K562 (cell line): ENCODE results near the gene B3GNT9. TPM values are rescaled to one million over a fixed set of nuclear protein-coding genes. Genes with fewer than 3 reads are reported as not detected.
A peak's percentile ranks its signal among the peaks of the same experiment; 100 is the strongest.

Source experiments
- ATAC-seq: fragments of 200-7000 bp; cut with Tn5 transposase; 3 replicates; pipeline ENCODE4 v1.9.1; 2020; ENCODE audit warnings: moderate library complexity
- BruUV-seq: library from RNA; stranded (reverse); fragments of 400-500 nt; replicated peaks from 2 replicates; lab custom pipeline; 2021; lab: Mats Ljungman, UMichigan
- CTCF ChIA-PET: fragments of 300-600 bp; formaldehyde crosslinking; extraction: SDS; loops from one replicate; lab custom pipeline; 2021; ENCODE audit warnings: low intra/inter-chr PET ratio; lab: Yijun Ruan, JAX
- POLR2A ChIA-PET: fragments of 300-600, 350-650 bp; sonication (Branson Sonifier 250); formaldehyde crosslinking; extraction: SDS; loops from one replicate; lab custom pipeline; 2021; ENCODE audit warnings: antibody characterized with exemption, inconsistent platforms; lab: Yijun Ruan, JAX
- DNase-seq, 4 experiments: peaks; one replicate each; pipeline versions ENCODE4 v3.0.0 to v3.0.0-alpha.2; 2011 to 2018; ENCODE audit warnings: low spot score in 3 of 4, mixed read lengths in 3 of 4; ENCODE audit errors: extremely low read depth in 1 of 4
- FAIRE-seq: peaks from 2 replicates; lab custom pipeline; 2011; peaks lifted over from hg19 to GRCh38; lab: Jason Lieb, UNC
- H2AFZ ChIP-seq: 2 replicates; pipeline ENCODE4 v1.6.0; 2011; ENCODE audit warnings: low read depth, low read length, control low read depth, inconsistent platforms
- H3K27ac ChIP-seq: fragments of 200-600 bp; 3 replicates; pipeline ENCODE4 v1.8.0; 2011; ENCODE audit warnings: low read depth, mild to moderate bottlenecking, control low read depth, inconsistent platforms, low read length, moderate library complexity, mixed read lengths; ENCODE audit errors: extremely low read depth
- H3K27me3 ChIP-seq, 2 experiments: fragments of 300-600 bp in 1 of 2; 2 replicates in 1 of 2; 3 replicates in 1 of 2; pipeline versions ENCODE4 v1.6.0 to v1.8.0; 2011; ENCODE audit warnings: inconsistent platforms in 2 of 2, low read length in 2 of 2, mild to moderate bottlenecking in 1 of 2, mixed read lengths in 1 of 2, moderate library complexity in 1 of 2; ENCODE audit not compliant: control insufficient read depth in 2 of 2, insufficient read depth in 2 of 2
- H3K36me3 ChIP-seq: fragments of 300-600 bp; 3 replicates; pipeline ENCODE4 v1.8.0; 2011; ENCODE audit warnings: mild to moderate bottlenecking, low read length, inconsistent platforms; ENCODE audit not compliant: control insufficient read depth, insufficient read depth
- H3K4me1 ChIP-seq, 2 experiments: fragments of 200-600 bp in 1 of 2; replicated peaks in 1 of 2; 2 replicates in 1 of 2; 3 replicates in 1 of 2; pipeline versions ENCODE4 v1.5.1 to v1.8.0; 2011; ENCODE audit warnings: inconsistent platforms in 2 of 2, low read length in 2 of 2, mild to moderate bottlenecking in 1 of 2, mixed read lengths in 1 of 2, moderate library complexity in 1 of 2; ENCODE audit not compliant: control insufficient read depth in 2 of 2, insufficient read depth in 2 of 2
- H3K4me2 ChIP-seq: 2 replicates; pipeline ENCODE4 v1.6.1; 2011; ENCODE audit warnings: low read length, control low read depth, inconsistent platforms, mixed read lengths; ENCODE audit not compliant: insufficient read depth
- H3K4me3 ChIP-seq: fragments of 200-600 bp; sonication (generic), shearing (Covaris generic); 2 replicates; pipeline ENCODE4 v1.5.1; 2016; ENCODE audit warnings: control low read depth, inconsistent platforms
- H3K79me2 ChIP-seq: fragments of 200-600 bp; 3 replicates; pipeline ENCODE4 v1.8.0; 2011; ENCODE audit warnings: low read length, inconsistent platforms; ENCODE audit not compliant: control insufficient read depth, insufficient read depth
- H3K9ac ChIP-seq, 2 experiments: 2 replicates each; pipeline versions ENCODE4 v1.6.0 to v1.6.1; 2011; ENCODE audit warnings: low read depth in 2 of 2, low read length in 2 of 2, control low read depth in 1 of 2, inconsistent platforms in 1 of 2, mild to moderate bottlenecking in 1 of 2, mixed read lengths in 1 of 2; ENCODE audit not compliant: insufficient read depth in 1 of 2
- H3K9me1 ChIP-seq: one replicate; pipeline ENCODE4 v1.6.0; 2011; ENCODE audit warnings: inconsistent platforms, mild to moderate bottlenecking, low read length, moderate library complexity; ENCODE audit not compliant: control insufficient read depth, insufficient read depth
- H3K9me3 ChIP-seq: replicated peaks from 2 replicates; pipeline ENCODE4 v1.5.1; 2011; ENCODE audit warnings: low read depth, low read length, inconsistent platforms; ENCODE audit not compliant: control insufficient read depth, insufficient read depth
- H4K20me1 ChIP-seq: replicated peaks from 2 replicates; pipeline ENCODE4 v1.6.1; 2011; ENCODE audit warnings: low read length, inconsistent platforms, mixed read lengths; ENCODE audit not compliant: control insufficient read depth, insufficient read depth
- DACH1 ChIP-seq: fragments of 450-650 bp; IDR thresholded peaks from 2 replicates; pipeline ENCODE4 v1.6.1; 2018; ENCODE audit not compliant: partially characterized antibody
- TAF9B ChIP-seq: fragments of 450-650 bp; IDR thresholded peaks from 2 replicates; pipeline ENCODE4 v1.6.1; 2018; ENCODE audit warnings: mild to moderate bottlenecking; ENCODE audit not compliant: partially characterized antibody
- ZBTB2 ChIP-seq: fragments of 450-650 bp; IDR thresholded peaks from 2 replicates; pipeline ENCODE4 v1.6.1; 2016; ENCODE audit warnings: antibody characterized with exemption
- ZNF780A ChIP-seq: fragments of 250-450 bp; sonication (Bioruptor Pico); IDR thresholded peaks from 2 replicates; pipeline ENCODE4 v1.5.0; 2021; ENCODE audit warnings: mild to moderate bottlenecking
- WGBS: fragments of 100-300 bp; shearing (Covaris generic); methylation state at CpG from one replicate; pipeline ENCODE4 v1.1.6; 2016; ENCODE audit warnings: low coverage, mixed read lengths; ENCODE audit not compliant: insufficient coverage; ENCODE audit errors: missing lambda C conversion rate; 5-methylcytosine and 5-hydroxymethylcytosine counted together
- in situ Hi-C: fragments of 300-500 bp; cut with MboI; formaldehyde crosslinking; loops from 4 replicates; pipeline ENCODE4 v1.15.0; 2018; ENCODE audit warnings: inconsistent platforms, mixed read lengths
- intact Hi-C: fragments of 100-400 bp; cut with micrococcal nuclease; formaldehyde crosslinking; loops from 2 replicates; pipeline ENCODE4 v1.14.2; 2022
- polyA plus RNA-seq, 8 experiments: library from polyadenylated mRNA; depleted of rRNA in 4 of 8; stranded (reverse) in 5 of 8; unstranded in 3 of 8; fragments of >200 nt; fragmentation: Nextera tagmentation in 2 of 8; fragmentation: Illumina TruSeq in 1 of 8; extraction: Ambion mirVana in 2 of 8; extraction: Trizol in 1 of 8; gene quantifications; 2 replicates each; pipeline versions ENCODE4 v1.2.1 to v1.2.3, GENCODE V29; 2011 to 2014; ENCODE audit warnings: inconsistent platforms in 1 of 8, missing spikeins in 1 of 8
- total RNA-seq, 7 experiments: library from RNA; depleted of rRNA in 6 of 7; stranded (reverse); fragments of >200 nt in 6 of 7; fragmentation: Illumina TruSeq in 2 of 7; extraction: Trizol in 2 of 7; gene quantifications; 2 replicates each; pipeline versions ENCODE4 v1.2.1 to v1.2.3, GENCODE V29; 2011 to 2021; ENCODE audit warnings: low replicate concordance in 1 of 7

Gene B3GNT9
- total and polyA plus RNA-seq, 9 of the 15 experiments (the other 6 are each of a cell fraction or from before 2014, with no cell fraction given): 0.01 to 1.8 (median 1.1) TPM; not detected in 1

GRCh38 chr16:67108489-67108888 is 42.3 kb downstream of the B3GNT9 start:
- no peak for ATAC-seq
- POLR2A ChIA-PET: no interaction called here

More at GRCh38 chr16:67108489-67108888, 42.3 kb downstream of the B3GNT9 start:
- H3K4me2 ChIP-seq: no peak overlapping the region; the same call in 1 of the 2 replicates
- no peaks in the 10 kb centered on the region for H4K20me1 ChIP-seq
- no peak for TF ChIP-seq TAF9B
- no peak for TF ChIP-seq ZNF780A (CRISPR knock-in tag)
- TF ChIP-seq DACH1: peak; percentile 96
- peak; percentile 26; the same call in 1 of the 2 replicates for TF ChIP-seq ZBTB2
- H3K27ac ChIP-seq: no peak overlapping the region
- intact Hi-C loops: no loop called here
- BruUV-seq: no TSS peak
- CTCF ChIA-PET: no interaction called here
- H2AFZ ChIP-seq: peak overlapping the region; percentile 100; the same call in 1 of the 2 replicates
- peaks cover 36% of the 10 kb centered on the region for H3K79me2 ChIP-seq
- no peaks in the 10 kb centered on the region for H3K9me1 ChIP-seq
- no peaks in the 10 kb centered on the region for H3K27me3 ChIP-seq
- DNase-seq: no peak
- H3K36me3 ChIP-seq: peaks cover 14% of the 10 kb centered on the region
- no peaks in the 10 kb centered on the region for H3K9me3 ChIP-seq
- no peak overlapping the region for H3K9ac ChIP-seq
- in situ Hi-C loops: no loop called here
- FAIRE-seq: no peak
- H3K4me3 ChIP-seq: no peak overlapping the region
- WGBS: 84% methylated on average over 6 of the region's 6 CpGs
- H3K4me1 ChIP-seq: peaks cover 23 to 26% of the 10 kb centered on the region in 2 experiments; a peak in 4 of 5 replicates
